Brain microvascular endothelial cell (primary cell): ENCODE results near the gene RHOJ.
A peak's percentile ranks its signal among the peaks of the same experiment; 100 is the strongest.
"Not testable (repeated sequence)": the region's sequence is repeated elsewhere in the genome, so short reads cannot be mapped to it uniquely, and the experiment has no call there.

ENCODE experiments used
- DNase-seq: peaks from one replicate; pipeline ENCODE4 v3.0.0-alpha.2; 2020
- H3K27ac ChIP-seq: fragments of 250-450 bp; sonication (Bioruptor Pico); 2 replicates; pipeline ENCODE4 v1.5.1; 2020; ENCODE audit warnings: mild to moderate bottlenecking, moderate library complexity
- H3K27me3 ChIP-seq: fragments of 250-450 bp; sonication (Bioruptor Pico); replicated peaks from 2 replicates; pipeline ENCODE4 v1.5.1; 2020; ENCODE audit warnings: mild to moderate bottlenecking
- H3K36me3 ChIP-seq: fragments of 250-450 bp; sonication (Bioruptor Pico); replicated peaks from 2 replicates; pipeline ENCODE4 v1.5.1; 2020; ENCODE audit warnings: mild to moderate bottlenecking
- H3K4me3 ChIP-seq: 2 replicates; pipeline ENCODE4 v1.5.1; 2011; ENCODE audit warnings: low read depth, mild to moderate bottlenecking, control low read depth, low read length, moderate library complexity
- CTCF ChIP-seq: IDR thresholded peaks from 2 replicates; pipeline ENCODE4 v1.5.1; 2011; ENCODE audit warnings: low read depth, mild to moderate bottlenecking, moderate library complexity, low read length, control low read depth, inconsistent platforms; ENCODE audit errors: missing control alignments
- in situ Hi-C: cut with HindIII; loops from 2 replicates; pipeline ENCODE4 v1.10.0; 2017; ENCODE audit warnings: low sequenced_read_pairs, low pct_ligation_motif_present

Gene RHOJ

DNA sequence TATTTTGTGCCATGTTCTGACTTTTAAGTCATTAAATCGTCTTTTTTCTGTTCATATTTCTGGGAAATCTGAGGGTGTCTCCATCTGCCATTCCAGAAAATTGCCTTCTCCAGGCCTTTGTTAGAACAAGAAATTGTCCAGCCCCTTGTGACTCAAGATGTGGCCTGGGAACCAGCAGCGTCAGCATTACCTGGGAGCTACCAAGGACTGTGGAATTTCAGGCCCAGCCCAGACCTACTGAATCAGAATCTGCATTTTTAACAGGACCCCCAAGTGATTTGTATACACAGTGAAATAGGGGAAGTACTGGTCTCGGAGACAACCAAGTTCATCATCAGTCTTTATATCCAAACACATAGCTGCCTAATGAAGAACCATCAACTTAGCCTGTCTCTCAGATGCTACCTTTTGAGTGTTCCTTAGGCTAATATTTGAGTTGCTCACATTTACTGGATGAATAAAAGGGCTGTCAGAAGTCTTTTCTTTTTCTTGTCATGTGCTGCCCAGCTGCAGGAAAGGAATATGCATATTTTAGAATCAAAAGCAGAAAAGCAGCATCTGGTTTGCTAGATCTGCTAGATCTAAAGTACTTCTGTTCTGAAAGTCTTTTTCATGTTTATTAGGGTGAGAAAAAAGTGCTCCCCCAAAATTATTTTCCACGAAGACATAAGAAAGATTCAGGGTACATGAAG, 93.3 kb downstream of the RHOJ start:
- no peak for DNase-seq
- no peak overlapping the region for H3K4me3 ChIP-seq
- H3K27me3 ChIP-seq: no peaks in the 10 kb centered on the region
- H3K36me3 ChIP-seq: no peaks in the 10 kb centered on the region
- TF ChIP-seq CTCF: no peak
- in situ Hi-C loops: no loop called here
- H3K27ac ChIP-seq: no peak overlapping the region

- no peaks in the 10 kb centered on the region for H3K36me3 ChIP-seq
- DNase-seq: no peak
- in situ Hi-C loops: no loop called here
- no peak overlapping the region for H3K27ac ChIP-seq
- H3K27me3 ChIP-seq: no peaks in the 10 kb centered on the region
- H3K4me3 ChIP-seq: no peak overlapping the region
- no peak for TF ChIP-seq CTCF
These were observed 95.3 kb downstream of the RHOJ start for GRCh38 chr14:63299351-63300110.

DNA sequence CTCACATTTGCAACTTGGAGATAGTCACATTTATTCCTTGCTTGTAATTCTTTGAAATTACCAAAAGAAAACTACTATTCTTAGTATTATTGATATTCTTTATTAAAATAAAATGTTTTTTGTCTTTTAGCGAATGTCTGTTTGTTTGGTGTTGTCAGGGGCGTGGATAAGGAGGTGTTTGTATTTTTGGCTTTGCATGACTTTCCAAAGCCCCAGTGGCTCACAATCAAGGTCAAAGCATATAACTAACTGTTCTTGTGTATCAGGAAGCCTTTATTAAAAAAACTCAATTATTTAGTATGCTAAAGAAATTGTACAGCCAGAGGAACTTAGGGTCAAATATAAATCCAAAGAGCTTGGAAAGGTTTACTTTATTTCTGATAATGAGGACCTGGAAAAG, 96.6 kb downstream of the RHOJ start:
- no peak for TF ChIP-seq CTCF
- H3K27ac ChIP-seq: no peak overlapping the region
- in situ Hi-C loops: no loop called here
- H3K27me3 ChIP-seq: no peaks in the 10 kb centered on the region
- H3K4me3 ChIP-seq: no peak overlapping the region
- no peak for DNase-seq
- no peaks in the 10 kb centered on the region for H3K36me3 ChIP-seq

DNA sequence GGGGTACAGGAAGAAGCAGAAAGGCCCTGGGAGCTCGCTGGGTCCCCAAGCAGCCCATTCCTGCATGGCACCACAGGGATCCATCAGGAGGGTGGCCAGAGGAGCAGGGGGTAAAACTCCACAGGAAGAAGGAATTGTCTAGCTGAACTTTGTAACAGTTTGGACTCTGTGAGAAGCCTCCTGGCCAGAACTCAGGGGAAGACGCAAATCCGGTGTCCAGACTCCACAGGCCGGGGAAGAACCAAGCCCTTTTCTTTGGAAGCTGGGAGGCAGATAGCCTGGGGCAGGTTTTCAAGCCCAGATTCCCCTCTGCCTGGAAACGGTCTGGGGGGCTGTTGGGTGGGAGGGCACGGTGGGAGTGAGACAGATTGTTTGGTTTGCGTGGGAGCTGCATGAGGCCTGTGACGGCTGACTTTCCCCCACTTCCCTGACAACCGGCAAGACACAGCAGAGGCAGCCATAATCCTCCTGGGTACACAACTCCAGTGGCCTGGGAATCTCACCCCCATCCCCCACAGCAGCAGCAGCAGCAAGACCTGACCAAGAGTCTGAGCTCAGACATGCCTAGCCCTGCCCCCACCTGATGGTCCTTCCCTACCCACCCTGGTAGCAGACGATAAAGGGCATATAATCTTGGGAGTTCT, 97.8 kb downstream of the RHOJ start:
- no peak for TF ChIP-seq CTCF
- H3K4me3 ChIP-seq: no peak overlapping the region
- no peak for DNase-seq
- no peaks in the 10 kb centered on the region for H3K27me3 ChIP-seq
- no peaks in the 10 kb centered on the region for H3K36me3 ChIP-seq
- no peak overlapping the region for H3K27ac ChIP-seq
- in situ Hi-C loops: no loop called here

- H3K27me3 ChIP-seq, DNase-seq, H3K27ac ChIP-seq, in situ Hi-C loops, H3K36me3 ChIP-seq, H3K4me3 ChIP-seq: not testable (repeated sequence)
These were observed 100.2 kb downstream of the RHOJ start for GRCh38 chr14:63304429-63304828.

DNA sequence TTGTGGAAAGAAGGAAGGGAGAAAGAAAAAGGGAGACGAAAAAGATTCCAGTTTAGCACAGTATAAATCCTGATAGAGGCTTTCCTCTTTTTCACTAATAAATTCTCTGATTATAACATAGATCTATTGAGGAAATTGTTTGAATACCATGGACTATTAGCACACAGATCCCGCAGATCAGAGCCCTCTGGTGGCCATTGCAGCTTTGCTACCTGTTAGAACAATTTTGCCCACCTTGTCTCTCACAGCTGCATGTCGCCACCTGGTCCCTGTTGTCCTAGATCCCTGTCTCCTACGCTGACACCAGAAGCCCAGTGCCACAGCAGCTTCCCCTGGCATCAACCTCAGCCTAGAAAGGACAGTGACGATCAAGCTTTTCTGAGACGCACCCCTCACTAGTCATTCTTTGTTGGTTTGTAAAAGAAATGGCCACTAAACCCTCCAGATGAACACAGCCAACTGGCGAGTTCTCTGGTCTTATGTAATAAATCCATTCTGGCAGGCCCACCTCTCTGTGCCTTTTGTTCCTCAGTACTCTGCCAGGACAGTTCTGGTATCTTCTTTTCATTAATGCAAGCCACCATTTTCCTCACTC, 104.6 kb downstream of the RHOJ start:
- in situ Hi-C loops: no loop called here
- Histone ChIP-seq H3K36me3 (no peaks in the 10 kb centered on the region), H3K27me3 (no peaks in the 10 kb centered on the region), H3K4me3 (no peak overlapping the region), H3K27ac (no peak overlapping the region)
- DNase-seq: peak; percentile 12
- peak; percentile 80 for TF ChIP-seq CTCF
